Loucy (cell line): Measurements from ENCODE around the gene TRDMT1.

Experiments
- EZH2phosphoT487 ChIP-seq: fragments of 200-600 bp; IDR thresholded peaks from 2 replicates; pipeline ENCODE4 v1.6.1; 2018; ENCODE audit warnings: antibody characterized with exemption, mild to moderate bottlenecking, moderate library complexity, borderline replicate concordance
- TF ChIP-seq, protein P1 (sequence below): fragments of 200-600 bp; sonication (generic); conservative IDR thresholded peaks from 2 replicates; pipeline ENCODE4 v1.5.1; 2014; ENCODE audit warnings: mild to moderate bottlenecking, antibody characterized with exemption, low read length

GRCh38 chr10:17144032-17144431 lies 57.4 kb downstream of the TRDMT1 start:
- TF ChIP-seq, protein P1, sequence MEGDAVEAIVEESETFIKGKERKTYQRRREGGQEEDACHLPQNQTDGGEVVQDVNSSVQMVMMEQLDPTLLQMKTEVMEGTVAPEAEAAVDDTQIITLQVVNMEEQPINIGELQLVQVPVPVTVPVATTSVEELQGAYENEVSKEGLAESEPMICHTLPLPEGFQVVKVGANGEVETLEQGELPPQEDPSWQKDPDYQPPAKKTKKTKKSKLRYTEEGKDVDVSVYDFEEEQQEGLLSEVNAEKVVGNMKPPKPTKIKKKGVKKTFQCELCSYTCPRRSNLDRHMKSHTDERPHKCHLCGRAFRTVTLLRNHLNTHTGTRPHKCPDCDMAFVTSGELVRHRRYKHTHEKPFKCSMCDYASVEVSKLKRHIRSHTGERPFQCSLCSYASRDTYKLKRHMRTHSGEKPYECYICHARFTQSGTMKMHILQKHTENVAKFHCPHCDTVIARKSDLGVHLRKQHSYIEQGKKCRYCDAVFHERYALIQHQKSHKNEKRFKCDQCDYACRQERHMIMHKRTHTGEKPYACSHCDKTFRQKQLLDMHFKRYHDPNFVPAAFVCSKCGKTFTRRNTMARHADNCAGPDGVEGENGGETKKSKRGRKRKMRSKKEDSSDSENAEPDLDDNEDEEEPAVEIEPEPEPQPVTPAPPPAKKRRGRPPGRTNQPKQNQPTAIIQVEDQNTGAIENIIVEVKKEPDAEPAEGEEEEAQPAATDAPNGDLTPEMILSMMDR: no peak
- TF ChIP-seq EZH2phosphoT487: no peak
